Pons (tissue), 1 donor: ENCODE measurements around the gene MATK.
"Not testable (repeated sequence)": the region's sequence is repeated elsewhere in the genome, so short reads cannot be mapped to it uniquely, and the experiment has no call there.

ENCODE experiments used
- DNase-seq: peaks from one replicate; pipeline ENCODE4 v3.0.0-alpha.2; 2016; ENCODE audit warnings: low spot score

The MATK gene

GRCh38 chr19:3816148-3816547 lies 30.0 kb upstream of the MATK start:
- DNase-seq, result not testable (repeated sequence)

- DNase-seq, result no peak
Observed at GRCh38 chr19:3814648-3815047, 28.5 kb upstream of the MATK start.

- DNase-seq, result no peak
Observed at GRCh38 chr19:3813473-3814392, 27.6 kb upstream of the MATK start.

- DNase-seq, result no peak
Observed at GRCh38 chr19:3810708-3811355, 24.7 kb upstream of the MATK start.

- no peak for DNase-seq
Observed at GRCh38 chr19:3809881-3810707, 23.9 kb upstream of the MATK start.

- DNase-seq, result no peak
Observed at GRCh38 chr19:3808420-3809143, 22.4 kb upstream of the MATK start.

- no peak for DNase-seq
Observed at GRCh38 chr19:3807574-3808354, 21.6 kb upstream of the MATK start.

GRCh38 chr19:3807131-3807480 lies 20.9 kb upstream of the MATK start:
- no peak for DNase-seq

GRCh38 chr19:3805859-3806258 lies 19.7 kb upstream of the MATK start:
- DNase-seq, result no peak

GRCh38 chr19:3804429-3804828 lies 18.2 kb upstream of the MATK start:
- no peak for DNase-seq

GRCh38 chr19:3803986-3804385 lies 17.8 kb upstream of the MATK start:
- DNase-seq, result no peak

GRCh38 chr19:3803114-3803888 lies 17.1 kb upstream of the MATK start:
- no peak for DNase-seq

GRCh38 chr19:3801412-3802096 lies 15.4 kb upstream of the MATK start:
- DNase-seq, result peak; percentile 5

- no peak for DNase-seq
Observed at GRCh38 chr19:3800996-3801395, 14.8 kb upstream of the MATK start.

GRCh38 chr19:3798137-3798536 lies 12.0 kb upstream of the MATK start:
- DNase-seq, result no peak

- no peak for DNase-seq
Observed at GRCh38 chr19:3796358-3796757, 10.2 kb upstream of the MATK start.

- DNase-seq, result no peak
Observed at GRCh38 chr19:3793799-3794198, 7.6 kb upstream of the MATK start.

- DNase-seq, result no peak
Observed at GRCh38 chr19:3792114-3792513, 5.9 kb upstream of the MATK start.

GRCh38 chr19:3790941-3791340 lies 4.8 kb upstream of the MATK start:
- no peak for DNase-seq
